ENCODE measurements around the gene WASL. TPM values are rescaled to one million over a fixed set of nuclear protein-coding genes. Genes with fewer than 3 reads are reported as not detected.

Gene WASL
- total RNA-seq, 1 experiment from 2014 or later: 33.2 TPM

GRCh38 chr7:123679614-123680013 is 69.2 kb downstream of the WASL start:
- TF ChIP-seq CTCF (IDR thresholded peaks at IDR 0.05; ENCODE audit: unreplicated experiment): no peak
- CTCF ChIA-PET: interaction anchor here (0.7 kb wide), 2 partner anchors 210 to 280 kb away, joined by 3 to 4 read pairs; no protein-coding TSS in a partner anchor
- Mint-ChIP-seq H3K9me3 (ENCODE audit: low read depth, unreplicated experiment) (no peaks in the 10 kb centered on the region), H3K27me3 (ENCODE audit: unreplicated experiment) (no peaks in the 10 kb centered on the region), H3K4me1 (ENCODE audit: low read depth, unreplicated experiment) (no peaks in the 10 kb centered on the region), H3K4me3 (ENCODE audit: low read depth, unreplicated experiment) (no peak overlapping the region), H3K27ac (ENCODE audit: unreplicated experiment) (no peak overlapping the region), H3K36me3 (ENCODE audit: insufficient read depth, unreplicated experiment) (no peaks in the 10 kb centered on the region)
- DNase-seq: no peak
- intact Hi-C loops (cut with micrococcal nuclease; ENCODE audit: unreplicated experiment): loop anchor here (5.0 kb wide), 1 partner anchor 68 kb away; the partner anchor contains the start of gene WASL
- BruUV-seq (replicated peaks): no TSS peak

GRCh38 chr7:123677061-123677715 is 71.6 kb downstream of the WASL start:
- Mint-ChIP-seq H3K4me1 (ENCODE audit: low read depth, unreplicated experiment) (no peaks in the 10 kb centered on the region), H3K36me3 (ENCODE audit: insufficient read depth, unreplicated experiment) (no peaks in the 10 kb centered on the region), H3K27me3 (ENCODE audit: unreplicated experiment) (no peaks in the 10 kb centered on the region), H3K9me3 (ENCODE audit: low read depth, unreplicated experiment) (no peaks in the 10 kb centered on the region), H3K27ac (ENCODE audit: unreplicated experiment) (no peak overlapping the region), H3K4me3 (ENCODE audit: low read depth, unreplicated experiment) (no peak overlapping the region)
- TF ChIP-seq CTCF (IDR thresholded peaks at IDR 0.05; ENCODE audit: unreplicated experiment): no peak
- DNase-seq: no peak
- intact Hi-C loops (cut with micrococcal nuclease; ENCODE audit: unreplicated experiment): no loop called here
- CTCF ChIA-PET: no interaction called here
- BruUV-seq (replicated peaks): no TSS peak

DNA sequence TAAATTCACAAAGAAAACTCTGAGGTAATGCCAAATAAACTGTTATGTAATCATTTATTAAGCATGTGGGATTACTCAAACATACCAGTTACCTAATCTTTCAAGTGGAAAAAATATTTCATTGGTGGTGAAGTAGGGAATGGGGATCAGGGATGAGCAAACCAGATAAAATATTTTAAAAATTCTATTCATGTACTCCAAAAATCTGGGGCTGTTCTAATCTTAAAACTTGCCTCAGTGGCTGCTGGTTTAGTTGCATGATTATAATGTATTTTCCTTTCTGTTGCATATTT is 73.7 kb downstream of the WASL start:
- Mint-ChIP-seq H3K4me3 (ENCODE audit: low read depth, unreplicated experiment) (no peak overlapping the region), H3K36me3 (ENCODE audit: insufficient read depth, unreplicated experiment) (no peaks in the 10 kb centered on the region), H3K9me3 (ENCODE audit: low read depth, unreplicated experiment) (no peaks in the 10 kb centered on the region), H3K27me3 (ENCODE audit: unreplicated experiment) (no peaks in the 10 kb centered on the region), H3K4me1 (ENCODE audit: low read depth, unreplicated experiment) (no peaks in the 10 kb centered on the region), H3K27ac (ENCODE audit: unreplicated experiment) (no peak overlapping the region)
- no peak for DNase-seq
- intact Hi-C loops (cut with micrococcal nuclease; ENCODE audit: unreplicated experiment): no loop called here
- CTCF ChIA-PET: no interaction called here
- BruUV-seq (replicated peaks): no TSS peak
- no peak for TF ChIP-seq CTCF (IDR thresholded peaks at IDR 0.05; ENCODE audit: unreplicated experiment)

- no peaks in the 10 kb centered on the region for H3K27me3 Mint-ChIP-seq (ENCODE audit: unreplicated experiment)
Measured at GRCh38 chr7:123674399-123675180, 74.2 kb downstream of the WASL start.

More at GRCh38 chr7:123674399-123675180, 74.2 kb downstream of the WASL start:
- no peak overlapping the region for H3K4me3 Mint-ChIP-seq (ENCODE audit: low read depth, unreplicated experiment)
- H3K36me3 Mint-ChIP-seq (ENCODE audit: insufficient read depth, unreplicated experiment): no peaks in the 10 kb centered on the region
- no peaks in the 10 kb centered on the region for H3K9me3 Mint-ChIP-seq (ENCODE audit: low read depth, unreplicated experiment)
- no TSS peak for BruUV-seq (replicated peaks)
- no peaks in the 10 kb centered on the region for H3K4me1 Mint-ChIP-seq (ENCODE audit: low read depth, unreplicated experiment)
- H3K27ac Mint-ChIP-seq (ENCODE audit: unreplicated experiment): no peak overlapping the region
- intact Hi-C loops (cut with micrococcal nuclease; ENCODE audit: unreplicated experiment): no loop called here
- TF ChIP-seq CTCF (IDR thresholded peaks at IDR 0.05; ENCODE audit: unreplicated experiment): no peak
- CTCF ChIA-PET: interaction anchor here (0.7 kb wide), 1 partner anchor 27 kb away, joined by 3 read pairs; no protein-coding TSS in a partner anchor
- DNase-seq: no peak

All from Calu3 (cell line).